Measurements from ENCODE around the gene USP10. TPM values are rescaled to one million over a fixed set of nuclear protein-coding genes. Genes with fewer than 3 reads are reported as not detected.

Gene USP10
- total RNA-seq, 1 donor from 2014 or later = 147 TPM

DNA sequence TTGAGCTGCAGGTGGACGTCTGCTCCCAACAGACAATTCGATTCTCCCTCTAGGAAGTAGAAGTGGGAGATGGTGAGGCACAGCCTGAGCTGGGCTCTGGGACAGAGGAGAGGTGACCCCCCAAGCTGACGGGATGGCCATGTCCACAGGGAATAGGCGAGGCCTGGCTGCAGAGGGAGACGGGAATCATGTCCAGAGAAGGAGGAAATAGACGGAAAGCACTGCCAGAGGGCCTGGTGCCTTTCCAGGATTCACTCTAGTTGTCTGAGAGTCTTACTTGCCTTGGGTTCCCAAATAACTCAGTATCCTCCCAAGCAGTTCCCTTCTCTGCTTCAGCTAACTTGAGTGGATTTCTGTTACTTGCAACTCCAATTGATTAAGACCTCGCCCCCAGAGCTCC, 115.7 kb downstream of the USP10 start:
- intact Hi-C loops (cut with micrococcal nuclease) = no loop called here
- CTCF ChIA-PET = no interaction called here
- no peak for ATAC-seq (ENCODE audit: low read depth)

DNA sequence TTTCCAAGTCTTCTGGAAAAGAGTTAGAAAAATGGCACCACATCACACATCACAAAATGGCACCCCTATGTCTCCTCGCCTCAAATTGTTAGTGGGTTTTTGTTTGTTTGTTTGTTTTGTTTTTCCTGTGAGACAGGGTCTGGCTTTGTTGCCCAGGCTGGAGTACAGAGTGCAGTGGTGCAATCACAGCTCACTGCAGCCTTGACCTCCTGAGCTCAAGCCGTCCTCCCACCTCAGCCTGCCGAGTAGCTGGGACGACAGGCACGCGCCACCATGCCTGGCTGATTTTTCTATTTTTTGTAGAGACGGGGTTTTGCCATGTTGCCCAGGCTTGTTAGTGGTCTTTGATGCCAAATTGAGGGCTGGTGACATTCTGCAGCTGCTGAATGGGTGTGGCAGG, 116.2 kb downstream of the USP10 start:
- TF ChIP-seq, protein P1, sequence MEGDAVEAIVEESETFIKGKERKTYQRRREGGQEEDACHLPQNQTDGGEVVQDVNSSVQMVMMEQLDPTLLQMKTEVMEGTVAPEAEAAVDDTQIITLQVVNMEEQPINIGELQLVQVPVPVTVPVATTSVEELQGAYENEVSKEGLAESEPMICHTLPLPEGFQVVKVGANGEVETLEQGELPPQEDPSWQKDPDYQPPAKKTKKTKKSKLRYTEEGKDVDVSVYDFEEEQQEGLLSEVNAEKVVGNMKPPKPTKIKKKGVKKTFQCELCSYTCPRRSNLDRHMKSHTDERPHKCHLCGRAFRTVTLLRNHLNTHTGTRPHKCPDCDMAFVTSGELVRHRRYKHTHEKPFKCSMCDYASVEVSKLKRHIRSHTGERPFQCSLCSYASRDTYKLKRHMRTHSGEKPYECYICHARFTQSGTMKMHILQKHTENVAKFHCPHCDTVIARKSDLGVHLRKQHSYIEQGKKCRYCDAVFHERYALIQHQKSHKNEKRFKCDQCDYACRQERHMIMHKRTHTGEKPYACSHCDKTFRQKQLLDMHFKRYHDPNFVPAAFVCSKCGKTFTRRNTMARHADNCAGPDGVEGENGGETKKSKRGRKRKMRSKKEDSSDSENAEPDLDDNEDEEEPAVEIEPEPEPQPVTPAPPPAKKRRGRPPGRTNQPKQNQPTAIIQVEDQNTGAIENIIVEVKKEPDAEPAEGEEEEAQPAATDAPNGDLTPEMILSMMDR (IDR thresholded peaks at IDR 0.05) = no peak
- Mint-ChIP-seq H3K4me3 (no peak overlapping the region), H3K27me3 (peaks cover 18% of the 10 kb centered on the region), H3K9me3 (no peaks in the 10 kb centered on the region), H3K36me3 (ENCODE audit: low read depth) (no peaks in the 10 kb centered on the region), H3K27ac (no peak overlapping the region), H3K4me1 (peaks cover 9% of the 10 kb centered on the region)
- no peak for ATAC-seq (ENCODE audit: low read depth)
- no peak for DNase-seq
- ChIA-PET POLR2A (no interaction called here), CTCF (no interaction called here)
- intact Hi-C loops (cut with micrococcal nuclease) = no loop called here

More for the DNA sequence above, 115.7 kb downstream of the USP10 start:
- peaks cover 9% of the 10 kb centered on the region for H3K4me1 Mint-ChIP-seq
- H3K9me3 Mint-ChIP-seq = no peaks in the 10 kb centered on the region
- peaks cover 16% of the 10 kb centered on the region for H3K27me3 Mint-ChIP-seq
- H3K27ac Mint-ChIP-seq = no peak overlapping the region
- no peak for DNase-seq
- POLR2A ChIA-PET = no interaction called here
- TF ChIP-seq, protein P1 (IDR thresholded peaks at IDR 0.05) = no peak
- no peaks in the 10 kb centered on the region for H3K36me3 Mint-ChIP-seq (ENCODE audit: low read depth)
- H3K4me3 Mint-ChIP-seq = no peak overlapping the region

GRCh38 chr16:84816485-84816884, 116.7 kb downstream of the USP10 start:
- peaks cover 22% of the 10 kb centered on the region for H3K27me3 Mint-ChIP-seq
- peaks cover 9% of the 10 kb centered on the region for H3K4me1 Mint-ChIP-seq
- ATAC-seq (ENCODE audit: low read depth) (no peak), DNase-seq (no peak)
- ChIA-PET POLR2A (no interaction called here), CTCF (no interaction called here)
- H3K27ac Mint-ChIP-seq = no peak overlapping the region
- H3K4me3 Mint-ChIP-seq = no peak overlapping the region
- no peaks in the 10 kb centered on the region for H3K36me3 Mint-ChIP-seq (ENCODE audit: low read depth)
- no peaks in the 10 kb centered on the region for H3K9me3 Mint-ChIP-seq
- TF ChIP-seq, protein P1 (IDR thresholded peaks at IDR 0.05) = no peak
- intact Hi-C loops (cut with micrococcal nuclease) = no loop called here

- ATAC-seq (ENCODE audit: low read depth) = no peak
- TF ChIP-seq, protein P1 (IDR thresholded peaks at IDR 0.05) = no peak
- peaks cover 9% of the 10 kb centered on the region for H3K4me1 Mint-ChIP-seq
- H3K9me3 Mint-ChIP-seq = no peaks in the 10 kb centered on the region
- no peak overlapping the region for H3K4me3 Mint-ChIP-seq
- H3K36me3 Mint-ChIP-seq (ENCODE audit: low read depth) = no peaks in the 10 kb centered on the region
- DNase-seq = no peak
- no peak overlapping the region for H3K27ac Mint-ChIP-seq
- POLR2A ChIA-PET = no interaction called here
- peaks cover 28% of the 10 kb centered on the region for H3K27me3 Mint-ChIP-seq
- intact Hi-C loops (cut with micrococcal nuclease) = no loop called here
- CTCF ChIA-PET = no interaction called here
These were observed 117.4 kb downstream of the USP10 start for GRCh38 chr16:84817206-84817605.

- intact Hi-C loops (cut with micrococcal nuclease) = no loop called here
- CTCF ChIA-PET = no interaction called here
- Mint-ChIP-seq H3K27ac (no peak overlapping the region), H3K9me3 (no peaks in the 10 kb centered on the region), H3K36me3 (ENCODE audit: low read depth) (no peaks in the 10 kb centered on the region), H3K4me1 (peaks cover 9% of the 10 kb centered on the region), H3K4me3 (no peak overlapping the region), H3K27me3 (peaks cover 31% of the 10 kb centered on the region)
- DNase-seq = no peak
- POLR2A ChIA-PET = no interaction called here
- no peak for ATAC-seq (ENCODE audit: low read depth)
- TF ChIP-seq, protein P1 (IDR thresholded peaks at IDR 0.05) = no peak
These were observed 117.8 kb downstream of the USP10 start for GRCh38 chr16:84817613-84818012.
